ENCODE data around the gene RTP5. TPM values are rescaled to one million over a fixed set of nuclear protein-coding genes. Genes with fewer than 3 reads are reported as not detected.

The RTP5 gene
- total and polyA plus RNA-seq, 2 of the 8 experiments (the other 6 are each of a cell fraction or from before 2014, with no cell fraction given): not detected

DNA sequence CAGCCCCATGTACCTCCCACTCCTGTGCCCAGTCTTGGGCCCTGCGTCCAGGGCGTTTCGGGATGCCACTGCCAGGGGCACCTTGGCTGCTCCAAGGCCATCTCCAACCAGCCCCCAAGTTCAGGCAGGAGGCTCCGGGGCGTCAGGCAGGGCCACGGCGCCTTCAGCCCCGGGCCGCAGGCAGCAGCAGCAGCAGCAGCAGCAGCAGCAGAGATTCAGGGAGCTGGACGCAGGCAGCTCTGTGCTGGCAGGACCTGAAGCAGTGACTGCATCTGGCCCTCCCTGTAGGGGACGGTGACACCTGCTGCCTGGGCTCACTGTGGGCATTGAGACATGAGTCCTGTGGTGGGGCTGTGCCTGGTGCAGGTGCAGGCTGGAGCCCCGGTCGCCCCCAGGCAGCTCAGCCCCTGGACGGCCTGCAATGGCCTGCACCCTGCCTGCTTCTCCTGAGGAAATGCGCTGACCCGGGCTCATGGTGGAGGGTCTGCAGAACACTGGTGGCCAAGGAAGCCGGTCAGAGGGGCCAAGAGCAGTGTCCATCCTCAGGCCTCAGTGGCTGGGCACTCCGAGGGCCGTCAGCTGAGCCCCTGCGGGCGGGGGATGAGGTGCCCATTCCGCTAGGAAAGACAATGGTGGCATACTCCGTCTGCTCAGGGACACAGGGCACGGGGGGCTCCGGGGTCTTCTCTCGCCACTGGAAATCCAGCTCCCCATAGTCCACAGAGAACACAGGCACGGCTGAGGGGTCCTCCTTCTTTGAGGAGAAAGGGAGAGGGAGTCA is 18.8 kb upstream of the RTP5 start:
- TF ChIP-seq TEAD4 (IDR thresholded peaks at IDR 0.05; ENCODE audit: low read depth, low read length) (no peak), SIN3A (conservative IDR thresholded peaks at IDR 0.05 in 1 of 2, IDR thresholded peaks at IDR 0.05 in 1 of 2; ENCODE audit: low read depth in 1 of 2, low read length in 2 of 2) (no peak), BACH1 (IDR thresholded peaks at IDR 0.05; ENCODE audit: low read length) (no peak)
- Histone ChIP-seq H3K27ac (ENCODE audit: low read depth, low read length) (no peak overlapping the region), H2BK120ac (replicated peaks; ENCODE audit: low read depth, low read length) (no peak overlapping the region), H4K5ac (ENCODE audit: insufficient read length, low read depth, low read length) (no peak overlapping the region), H4K91ac (replicated peaks; ENCODE audit: insufficient read length, low read length) (peak overlapping the region; percentile 54), H3K9me3 (ENCODE audit: insufficient read depth in 2 of 2, low read depth in 1 of 2, low read length in 1 of 2) (no peaks in the 10 kb centered on the region), H2BK5ac (ENCODE audit: low read depth, low read length) (no peak overlapping the region), H3K4me3 (ENCODE audit: extremely low read depth in 1 of 4, insufficient read depth in 2 of 4, low read depth in 3 of 4, low read length in 4 of 4) (no peak overlapping the region), H2AK5ac (ENCODE audit: low read depth, low read length) (no peak overlapping the region), H2AFZ (ENCODE audit: low read length) (no peak overlapping the region), H2BK15ac (ENCODE audit: low read length) (no peak overlapping the region), H3K9ac (replicated peaks in 1 of 4; ENCODE audit: extremely low read depth in 1 of 4, low read depth in 3 of 4, low read length in 3 of 4) (no peak overlapping the region), H3K36me3 (ENCODE audit: control insufficient read depth in 2 of 4, insufficient read depth in 4 of 4, low read length in 3 of 4) (no peaks in the 10 kb centered on the region), H4K8ac (ENCODE audit: extremely low read depth, insufficient read depth, low read length) (peak overlapping the region; percentile 51; the same call in 1 of the 2 replicates), H2BK20ac (ENCODE audit: low read length) (no peak overlapping the region), H3K79me1 (ENCODE audit: low read depth, low read length) (no peaks in the 10 kb centered on the region), H3K14ac (ENCODE audit: insufficient read length) (no peak overlapping the region), H2BK12ac (ENCODE audit: low read depth, low read length) (0 out of 2 replicates have a peak overlapping the region, but pooled peaks have one; percentile 3), H3K27me3 (replicated peaks in 1 of 4; ENCODE audit: control insufficient read depth in 3 of 4, extremely low read depth in 1 of 4, insufficient read depth in 3 of 4, low read length in 3 of 4) (no peaks in the 10 kb centered on the region), H3K23ac (ENCODE audit: insufficient read length) (no peak overlapping the region), H3K4me2 (ENCODE audit: insufficient read depth in 1 of 2, low read depth in 2 of 2, low read length in 2 of 2) (no peak overlapping the region), H3K79me2 (ENCODE audit: control insufficient read depth in 1 of 2, insufficient read depth in 2 of 2, low read length in 2 of 2) (no peaks in the 10 kb centered on the region), H3K4ac (replicated peaks; ENCODE audit: insufficient read length, low read depth, low read length) (no peak overlapping the region), H3K18ac (ENCODE audit: extremely low read depth, low read length) (no peak overlapping the region), H4K20me1 (replicated peaks in 1 of 2; ENCODE audit: control insufficient read depth in 1 of 2, insufficient read depth in 2 of 2, low read length in 2 of 2) (no peaks in the 10 kb centered on the region), H3K56ac (replicated peaks; ENCODE audit: insufficient read length, low read depth, low read length) (no peak overlapping the region), H3K4me1 (replicated peaks in 1 of 4; ENCODE audit: control insufficient read depth in 3 of 4, insufficient read depth in 4 of 4, low read length in 3 of 4) (no peaks in the 10 kb centered on the region), H3K23me2 (ENCODE audit: low read depth, low read length) (no peaks in the 10 kb centered on the region)
- ChIA-PET CTCF (ENCODE audit: partially characterized antibody) (interaction anchor here (0.7 kb wide), 1 partner anchor 28 kb away, joined by 4 read pairs; no protein-coding TSS in a partner anchor), POLR2A (ENCODE audit: partially characterized antibody) (interaction anchor here (0.9 kb wide), 1 partner anchor 144 kb away, joined by 3 read pairs; no protein-coding TSS in a partner anchor)
- 88% methylated on average over 23 of the region's 27 CpGs; no CpG with 5 or more reads in 1 of the 2 experiments for WGBS, 2 experiments (ENCODE audit: extremely low coverage in 1 of 2, insufficient coverage in 1 of 2, insufficient read length in 1 of 2, insufficient replicate concordance in 2 of 2, low coverage in 1 of 2, low lambda C conversion rate in 2 of 2, missing lambda C conversion rate in 1 of 2)
- FAIRE-seq (no peak), DNase-seq (ENCODE audit: low read depth in 1 of 2, low spot score in 2 of 2) (peak in 1 of 2 experiments; percentile 44)
